GM19372 (cell line): ENCODE results near the gene TRIP6.

Source experiments
- ATAC-seq: cut with Tn5 transposase; IDR thresholded peaks from one replicate; pipeline ENCODE4 v1.9.1; 2021; ENCODE audit warnings: mild to moderate bottlenecking, low read depth, moderate library complexity; ENCODE audit not compliant: unreplicated experiment

Gene TRIP6

DNA sequence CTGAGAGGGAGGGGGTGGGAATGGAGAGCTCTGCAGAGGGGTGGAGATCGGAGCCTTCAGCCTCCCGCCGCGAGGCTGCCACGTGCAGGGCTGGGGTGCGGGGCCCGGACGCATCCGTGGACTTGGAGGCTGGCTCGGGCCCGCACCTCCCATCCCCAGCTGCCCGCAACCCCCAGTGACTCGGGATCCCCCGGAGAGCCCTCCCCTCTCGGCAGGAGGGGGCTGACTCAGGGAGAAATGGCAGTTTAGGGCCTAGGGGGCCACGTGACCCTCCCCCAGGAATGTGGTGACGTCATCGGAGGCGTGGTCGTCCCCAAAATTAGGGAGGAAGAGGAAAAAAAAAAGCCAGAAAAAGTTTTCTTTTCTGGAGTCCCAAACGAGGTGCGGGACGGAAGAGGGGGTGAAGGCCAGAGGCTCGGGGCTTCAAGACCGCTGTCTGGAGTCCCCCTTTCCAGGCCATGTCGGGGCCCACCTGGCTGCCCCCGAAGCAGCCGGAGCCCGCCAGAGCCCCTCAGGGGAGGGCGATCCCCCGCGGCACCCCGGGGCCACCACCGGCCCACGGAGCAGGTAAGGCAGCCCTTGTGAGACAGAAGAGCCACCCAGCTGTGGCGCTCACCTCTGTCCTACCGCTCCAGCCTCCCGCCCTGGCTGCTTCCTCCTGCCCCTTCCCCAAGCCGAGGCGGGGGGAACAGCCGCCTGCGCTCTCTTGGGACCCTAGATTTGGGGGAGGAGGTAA, at the start of gene TRIP6:
TSS of gene TRIP6 (plus strand) at position 348 of the 736 bp plus-strand sequence. CDS start at position 459, 111 bp downstream.
- no peak for ATAC-seq

- no peak for ATAC-seq
Observed at GRCh38 chr7:100818366-100818765, 48.8 kb upstream of the TRIP6 start.

- ATAC-seq, result no peak
Observed at GRCh38 chr7:100818825-100819224, 48.4 kb upstream of the TRIP6 start.

DNA sequence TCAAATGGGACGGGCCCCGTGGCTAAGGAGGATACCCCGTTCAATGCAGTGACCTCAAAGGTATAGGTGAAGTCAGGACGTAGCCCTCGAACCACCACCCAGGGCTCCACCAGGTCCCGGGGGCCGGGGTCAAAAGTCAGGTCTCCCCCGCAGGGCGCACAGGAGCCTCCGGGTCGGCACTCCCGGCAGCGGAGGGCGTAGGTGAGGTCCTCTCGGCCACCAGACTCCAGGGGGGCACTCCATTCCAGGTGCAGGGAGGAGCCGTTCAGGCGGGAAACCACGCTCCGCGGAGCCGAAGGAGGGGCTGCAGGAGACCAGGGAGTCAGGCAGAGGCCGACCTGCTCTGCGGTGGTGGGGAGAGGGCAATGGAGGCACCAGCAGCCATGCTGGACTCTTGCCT, 47.6 kb upstream of the TRIP6 start:
- no peak for ATAC-seq

- ATAC-seq, result no peak
Observed at GRCh38 chr7:100822236-100823139, 44.7 kb upstream of the TRIP6 start.

DNA sequence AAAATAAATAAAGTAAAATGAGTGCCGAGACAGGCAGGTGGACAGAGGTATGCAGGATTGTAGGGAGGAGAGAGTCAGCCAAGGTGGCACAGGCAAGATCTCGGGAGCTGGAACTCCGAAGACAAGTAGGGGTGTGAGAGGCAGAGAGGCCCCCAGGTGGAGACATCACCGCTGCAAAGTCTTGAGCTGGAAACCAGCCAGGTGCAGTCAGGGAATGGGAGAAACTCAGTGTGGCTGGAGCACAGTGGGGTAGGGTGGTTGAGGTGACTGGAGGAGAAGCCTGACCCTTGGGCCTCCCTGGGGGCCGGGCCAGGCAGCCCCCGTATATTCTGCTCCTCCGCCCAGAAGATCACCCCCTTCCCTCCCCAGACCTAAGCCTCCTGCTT, 44.1 kb upstream of the TRIP6 start:
- no peak for ATAC-seq

DNA sequence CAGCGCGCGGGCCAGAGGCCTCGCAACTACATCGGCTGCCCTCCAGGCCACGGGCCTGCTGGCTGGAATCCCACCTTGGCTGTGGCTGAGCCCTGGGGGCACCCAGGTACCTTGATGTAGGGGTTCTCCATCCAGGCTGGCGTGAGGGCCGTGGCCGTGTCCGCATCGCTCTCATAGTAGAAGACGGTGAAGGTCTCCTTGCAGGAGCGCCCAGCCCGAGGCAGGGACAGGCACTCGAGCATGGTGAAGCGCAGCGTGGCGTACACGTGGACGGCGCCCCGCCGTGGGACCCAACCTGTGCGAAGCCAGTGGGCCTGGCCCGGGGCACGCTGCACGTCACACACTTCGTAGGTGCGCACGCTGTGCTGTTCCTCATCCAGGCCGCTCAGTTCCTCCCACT, 43.7 kb upstream of the TRIP6 start:
- ATAC-seq, result no peak

DNA sequence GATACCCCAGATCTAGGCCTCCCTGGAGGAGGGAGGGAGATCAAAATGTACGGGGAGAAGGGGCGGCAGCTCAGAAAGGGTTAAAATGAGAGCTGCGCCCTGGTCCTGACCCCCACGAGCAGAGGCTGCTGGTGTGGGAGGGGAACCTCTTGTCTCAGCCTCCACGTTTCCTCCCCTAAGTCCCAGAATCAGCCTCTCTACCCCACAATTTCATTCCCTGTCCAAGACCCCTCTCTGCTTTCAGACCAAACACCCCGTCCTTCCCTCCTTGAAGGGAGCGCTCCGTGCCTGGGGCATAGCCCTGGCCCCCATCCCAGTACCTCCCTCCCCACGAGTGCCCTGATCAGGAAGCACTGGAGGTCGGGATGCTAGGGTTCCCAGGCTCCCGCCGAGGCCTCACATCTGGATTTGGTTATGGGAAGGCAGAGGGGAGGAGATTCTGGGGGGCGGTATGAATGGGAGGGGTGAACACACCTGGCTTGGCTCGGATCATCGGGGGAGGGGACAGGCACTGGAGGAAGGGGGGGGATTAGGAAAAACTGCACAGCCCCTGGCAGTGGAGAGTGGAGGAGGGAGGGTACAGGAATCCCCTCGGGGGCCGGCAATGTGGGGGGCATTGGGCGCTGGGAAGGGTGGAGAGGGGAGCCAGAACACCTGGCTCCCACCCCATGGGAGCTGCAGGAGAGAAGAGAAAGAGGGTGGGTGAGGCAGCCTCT, 42.5 kb upstream of the TRIP6 start:
- ATAC-seq, result no peak

- ATAC-seq, result no peak
Observed at GRCh38 chr7:100825215-100825671, 41.9 kb upstream of the TRIP6 start.

- ATAC-seq, result no peak
Observed at GRCh38 chr7:100825751-100826513, 41.3 kb upstream of the TRIP6 start.

DNA sequence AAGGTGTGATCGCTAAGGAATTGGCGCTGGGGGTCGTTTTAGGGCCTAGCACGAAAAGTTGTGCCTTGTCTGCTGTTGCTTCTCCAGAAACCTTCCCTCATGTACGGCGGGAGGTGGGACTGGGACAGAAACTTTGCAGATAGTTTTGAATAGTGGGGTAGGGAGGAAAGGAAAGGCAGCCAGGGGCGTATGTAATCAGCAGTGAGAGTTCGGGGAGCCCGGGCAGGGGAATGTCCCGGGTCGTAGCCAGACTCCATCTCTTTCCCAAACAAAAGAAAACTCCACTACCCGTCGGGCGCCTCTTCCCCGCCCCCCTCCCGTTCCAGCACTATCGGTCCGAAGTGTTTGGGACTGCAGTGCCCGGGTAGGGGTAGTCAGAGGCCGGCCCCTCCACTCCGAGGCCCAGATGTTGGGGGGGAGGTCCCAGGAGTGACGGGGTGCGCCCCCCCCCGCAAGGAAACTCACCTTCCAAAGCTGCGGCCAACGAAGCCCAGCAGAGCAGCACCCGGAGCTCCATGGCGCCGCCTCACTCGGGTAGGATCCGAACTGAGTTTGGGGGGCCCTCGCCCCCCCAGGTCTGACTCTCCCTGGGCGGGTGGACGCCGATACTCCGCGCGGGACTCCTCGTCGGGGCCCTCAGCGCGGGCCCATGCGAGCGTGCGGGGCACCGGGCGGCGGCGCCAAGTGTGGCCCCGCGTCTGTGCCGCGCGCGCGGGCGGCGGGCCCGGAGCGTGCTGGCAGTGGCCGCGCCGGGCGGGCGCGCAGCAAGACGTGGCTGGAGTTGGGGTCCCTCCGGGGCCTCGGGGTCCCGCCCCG, 40.5 kb upstream of the TRIP6 start:
- no peak for ATAC-seq

DNA sequence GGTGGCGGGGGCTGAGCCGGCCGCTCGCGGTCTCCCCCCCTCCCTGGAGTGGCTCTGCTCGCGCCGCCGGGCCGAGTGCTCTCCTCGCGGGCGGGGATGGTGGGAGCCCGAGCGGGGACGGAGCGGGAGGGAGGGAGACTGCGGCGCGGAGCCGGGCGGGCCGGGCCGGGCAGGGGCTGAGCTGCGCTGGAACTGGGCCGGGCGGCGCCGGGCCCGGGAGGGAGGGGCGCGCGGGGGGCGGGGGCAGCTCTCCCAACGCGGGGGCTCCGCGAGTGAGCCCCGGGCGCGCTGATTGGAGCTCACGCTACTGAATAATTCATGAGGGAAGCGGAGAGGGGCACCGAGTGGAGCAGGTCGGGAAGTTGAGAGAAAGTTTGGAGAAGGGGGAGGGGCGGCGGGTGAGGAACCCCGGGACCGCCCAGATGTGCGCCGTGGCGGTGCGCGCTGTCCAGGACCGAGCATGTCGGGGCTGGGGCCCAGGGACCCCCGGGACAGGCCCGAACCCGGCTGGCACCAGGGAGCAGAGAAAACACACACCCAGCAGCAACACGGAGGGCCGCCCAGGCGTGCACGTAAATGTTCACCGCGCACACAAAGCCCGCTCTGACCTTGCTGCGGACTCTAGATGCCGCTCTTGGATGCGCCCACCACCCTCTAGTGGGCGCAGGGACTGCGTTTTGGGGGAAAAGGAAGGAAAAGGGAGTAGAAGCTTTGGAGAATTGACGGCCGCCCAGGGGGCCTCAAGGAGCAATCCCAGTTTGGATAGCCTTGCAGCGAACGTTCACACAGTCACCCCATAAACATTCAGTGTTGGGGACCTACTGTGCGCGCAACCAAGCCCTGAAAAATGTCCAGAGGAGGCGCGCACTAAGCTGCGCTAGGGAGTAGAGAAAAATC, 39.6 kb upstream of the TRIP6 start, which contains the start of gene EPHB4:
TSS of gene EPHB4 (minus strand) at position 194 of the 897 bp plus-strand sequence. CDS start 493 bp downstream, outside the sequence.
- no peak for ATAC-seq

GRCh38 chr7:100829150-100829716, 38.0 kb upstream of the TRIP6 start:
- no peak for ATAC-seq

GRCh38 chr7:100830396-100830795, 36.8 kb upstream of the TRIP6 start:
- ATAC-seq, result no peak

DNA sequence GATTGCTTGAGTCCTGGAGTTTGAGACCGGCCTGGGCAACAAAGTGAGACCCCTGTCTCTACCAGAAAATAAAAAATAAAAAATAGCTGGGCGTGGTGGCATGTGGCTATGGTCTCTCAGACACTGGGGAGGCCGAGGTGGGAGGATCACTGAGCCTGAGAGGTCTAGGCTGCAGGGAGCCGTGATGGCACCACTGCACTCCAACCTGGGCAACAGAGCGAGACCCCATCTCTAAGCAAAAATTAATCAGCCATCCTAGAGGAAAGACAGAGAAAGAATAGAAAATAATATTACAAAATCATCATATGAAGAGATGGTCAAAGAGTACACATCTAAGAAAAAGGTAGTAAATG, 34.9 kb upstream of the TRIP6 start:
- ATAC-seq, result no peak

GRCh38 chr7:100835903-100836811, 31.0 kb upstream of the TRIP6 start:
- ATAC-seq, result no peak

DNA sequence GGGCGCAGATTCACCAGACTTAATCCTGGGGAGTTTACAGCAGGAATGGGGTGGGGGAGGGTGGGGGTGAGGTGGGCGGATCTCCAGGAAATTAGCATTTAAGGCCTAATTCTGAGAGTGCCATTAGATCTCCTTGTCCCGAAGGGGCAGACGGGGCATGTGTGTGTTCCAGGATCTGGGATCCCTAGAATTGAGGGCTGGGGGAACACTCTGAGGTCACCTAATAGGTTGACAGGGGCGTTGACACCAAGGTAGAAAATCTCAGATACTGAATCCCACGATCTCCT, 30.4 kb upstream of the TRIP6 start:
- ATAC-seq, result no peak
